CD4-positive, alpha-beta T cell treated with Interleukin-21 for 1 hour (primary cell): ENCODE data around the gene S100A9.
"Not testable (repeated sequence)": the region's sequence is repeated elsewhere in the genome, so short reads cannot be mapped to it uniquely, and the experiment has no call there.

Experiments used
- DNase-seq: peaks from one replicate; pipeline ENCODE4 v3.0.0-alpha.2; 2020

Gene S100A9

DNA sequence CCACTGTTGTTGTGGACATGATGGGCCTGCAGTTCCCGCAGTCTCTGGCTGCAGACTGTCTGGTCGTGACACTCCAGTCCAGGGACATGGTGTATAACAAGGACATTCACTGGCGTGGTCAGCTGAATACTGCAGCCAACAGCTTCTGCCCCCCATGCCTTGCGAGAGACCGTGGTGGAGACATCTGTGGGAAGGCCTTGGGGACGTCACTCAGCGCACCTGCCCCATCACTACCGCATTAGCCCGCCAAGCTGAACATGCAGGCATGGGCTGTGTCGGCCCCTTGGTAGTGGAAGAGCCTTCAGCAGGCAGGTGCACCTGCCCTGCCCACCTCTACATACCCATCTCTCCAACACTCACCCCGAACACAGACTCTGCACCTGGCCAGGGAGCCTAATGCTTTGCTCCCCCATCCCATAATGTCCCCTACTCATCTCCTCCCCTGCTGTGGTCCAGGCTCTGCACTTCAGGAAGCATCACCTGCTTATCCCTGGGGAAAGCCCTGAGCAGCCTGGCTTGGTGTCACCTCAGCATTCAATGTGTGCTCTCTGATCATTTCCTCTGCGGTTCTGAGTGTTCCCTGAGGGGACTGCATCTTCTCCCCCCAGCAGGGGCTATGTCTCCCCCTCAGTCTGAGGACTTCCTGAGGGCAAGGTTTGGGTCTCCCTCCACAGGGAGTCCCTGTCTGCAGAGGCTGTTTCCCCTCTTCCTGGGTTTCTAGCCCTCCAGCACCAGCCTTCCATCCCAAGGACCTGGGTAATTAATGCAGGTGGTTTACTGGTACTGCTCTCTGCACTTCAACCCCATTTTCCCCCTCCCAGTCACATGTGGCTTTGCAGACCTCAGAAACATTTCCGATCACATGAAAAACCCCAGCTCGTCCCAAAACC, 12.2 kb upstream of the S100A9 start:
- no peak for DNase-seq

GRCh38 chr1:153346077-153346723, 11.5 kb upstream of the S100A9 start:
- no peak for DNase-seq

- not testable (repeated sequence) for DNase-seq
Measured at GRCh38 chr1:153347049-153347448, 10.6 kb upstream of the S100A9 start.

DNA sequence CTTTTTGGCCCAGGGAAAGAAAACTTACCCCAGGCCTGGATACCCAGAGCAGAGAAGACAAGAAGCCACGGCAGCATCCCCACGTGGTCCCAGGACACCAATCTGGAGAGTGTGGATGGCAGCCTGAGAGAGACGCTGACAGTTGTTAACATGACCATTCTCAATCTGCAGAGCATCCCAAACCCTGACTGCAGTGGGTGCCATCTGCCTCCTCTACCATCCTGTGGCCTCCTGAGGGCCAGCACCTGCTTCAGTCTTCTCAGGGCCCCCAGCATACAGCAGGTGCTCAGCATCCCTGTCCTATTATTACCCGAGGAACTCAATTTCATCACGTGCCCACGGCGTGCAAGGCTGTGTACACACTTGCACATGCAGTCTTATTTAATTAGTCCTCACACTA, 9.8 kb upstream of the S100A9 start:
- DNase-seq, result no peak

DNA sequence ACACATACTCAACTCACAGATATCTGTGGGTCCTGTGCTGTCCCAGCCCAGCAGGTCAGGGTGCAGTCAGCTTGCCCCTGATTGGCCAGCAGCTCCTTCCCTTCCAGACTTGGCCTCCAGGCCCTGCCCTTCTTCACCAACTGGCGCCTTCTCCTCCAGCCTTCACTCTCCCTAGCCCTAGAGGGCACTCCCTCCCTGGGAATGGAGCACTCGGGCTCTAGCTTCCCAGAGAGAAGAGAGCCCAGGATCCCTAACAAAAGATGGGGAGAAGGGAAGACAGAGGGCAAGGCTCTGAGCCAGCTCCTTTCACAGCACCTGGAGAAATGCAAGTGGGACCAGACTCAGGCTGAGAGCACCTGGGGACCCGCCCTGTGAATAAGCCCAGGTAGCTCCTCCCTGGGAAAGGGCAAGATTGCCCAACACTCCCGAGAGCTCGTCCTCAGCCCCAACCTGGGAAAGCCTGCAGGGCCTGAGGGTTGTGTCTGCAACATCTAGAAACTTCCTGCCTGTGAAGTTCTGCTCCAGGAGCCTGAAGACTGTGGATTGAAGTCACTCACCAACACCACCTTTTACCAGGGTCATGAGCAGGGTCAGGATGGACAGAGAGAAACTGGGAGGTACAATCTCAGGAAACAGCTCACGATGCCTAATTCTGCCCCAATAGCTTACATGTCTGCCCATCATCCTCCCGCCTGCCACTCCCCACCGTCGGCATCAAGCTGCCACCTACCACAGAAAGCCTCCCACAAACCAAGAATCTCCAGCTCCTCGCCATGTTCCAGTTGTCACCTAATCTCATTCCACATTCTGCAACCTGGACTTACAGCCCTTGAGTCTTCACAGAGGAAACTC, 8.9 kb upstream of the S100A9 start, which contains the start of gene PGLYRP4:
Gene PGLYRP4 (minus strand): TSS at position 331 of the 852 bp plus-strand sequence. CDS start 909 bp downstream, outside the sequence.
- DNase-seq, result no peak

DNA sequence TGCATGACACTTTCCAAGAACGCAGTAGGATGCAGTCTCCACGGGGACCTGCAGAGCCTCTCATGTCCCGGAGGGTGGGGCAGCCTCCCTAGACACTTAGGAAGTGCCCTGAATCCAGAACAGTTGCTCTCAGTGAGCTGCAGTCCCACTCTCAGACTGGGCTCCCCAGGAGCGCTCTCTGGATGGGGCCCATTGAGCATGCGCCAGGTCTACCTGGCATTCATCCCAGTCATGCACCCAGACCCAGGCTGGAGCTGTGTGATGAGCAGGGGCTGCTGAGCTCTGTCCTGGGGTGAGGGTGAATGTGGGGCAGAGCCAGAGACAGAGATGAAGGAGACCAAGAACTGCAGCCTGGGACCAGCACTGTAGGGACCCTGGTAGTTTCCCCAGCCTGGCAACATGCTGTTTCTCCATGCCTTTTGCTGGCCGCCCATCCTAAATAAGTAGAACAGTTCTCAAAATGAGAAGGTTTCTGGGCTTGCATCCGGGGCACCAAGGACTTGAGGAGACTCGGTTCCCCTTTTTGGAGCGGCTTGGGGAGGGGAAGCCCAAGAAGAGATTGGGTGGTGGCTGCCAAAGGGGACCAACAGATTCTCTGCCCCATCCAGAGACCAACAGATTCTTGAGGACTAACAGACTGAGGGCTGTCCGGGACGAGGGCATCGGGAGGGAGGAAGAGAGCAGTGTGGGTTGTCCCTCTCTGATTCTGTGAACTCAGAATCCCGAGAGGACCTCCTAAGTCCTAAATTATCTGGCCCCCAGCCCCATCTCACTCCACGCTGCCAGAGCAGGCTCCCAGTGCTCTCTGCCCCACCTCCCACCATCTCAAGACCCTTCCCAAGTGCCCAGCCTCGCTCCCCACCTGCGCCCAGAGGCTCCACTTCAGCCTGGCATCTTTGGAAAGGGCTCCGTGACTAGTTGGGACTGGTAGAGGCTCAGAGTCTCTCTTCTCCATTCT, 8.0 kb upstream of the S100A9 start:
- DNase-seq, result no peak

- no peak for DNase-seq
Measured at GRCh38 chr1:153350321-153350957, 7.2 kb upstream of the S100A9 start.

DNA sequence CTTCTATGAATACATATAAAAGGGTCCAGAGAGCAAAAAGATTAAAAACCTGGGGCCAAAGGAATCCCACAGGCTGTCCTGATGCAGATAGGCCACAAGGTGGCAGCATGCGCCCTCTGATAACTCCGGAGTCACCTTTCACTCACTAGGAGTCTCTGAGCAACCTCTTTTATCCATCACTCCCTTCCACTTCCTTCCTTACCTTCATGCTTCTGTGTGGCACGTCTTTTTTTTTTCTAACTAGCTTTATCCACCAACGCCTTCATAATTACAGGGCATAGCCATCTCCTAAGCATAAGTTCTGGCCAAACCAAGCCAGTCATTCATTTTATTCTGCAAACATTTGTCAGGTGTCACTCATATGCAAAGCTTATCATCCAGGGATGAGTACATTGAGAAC, 5.1 kb upstream of the S100A9 start:
- peak; percentile 64 for DNase-seq

DNA sequence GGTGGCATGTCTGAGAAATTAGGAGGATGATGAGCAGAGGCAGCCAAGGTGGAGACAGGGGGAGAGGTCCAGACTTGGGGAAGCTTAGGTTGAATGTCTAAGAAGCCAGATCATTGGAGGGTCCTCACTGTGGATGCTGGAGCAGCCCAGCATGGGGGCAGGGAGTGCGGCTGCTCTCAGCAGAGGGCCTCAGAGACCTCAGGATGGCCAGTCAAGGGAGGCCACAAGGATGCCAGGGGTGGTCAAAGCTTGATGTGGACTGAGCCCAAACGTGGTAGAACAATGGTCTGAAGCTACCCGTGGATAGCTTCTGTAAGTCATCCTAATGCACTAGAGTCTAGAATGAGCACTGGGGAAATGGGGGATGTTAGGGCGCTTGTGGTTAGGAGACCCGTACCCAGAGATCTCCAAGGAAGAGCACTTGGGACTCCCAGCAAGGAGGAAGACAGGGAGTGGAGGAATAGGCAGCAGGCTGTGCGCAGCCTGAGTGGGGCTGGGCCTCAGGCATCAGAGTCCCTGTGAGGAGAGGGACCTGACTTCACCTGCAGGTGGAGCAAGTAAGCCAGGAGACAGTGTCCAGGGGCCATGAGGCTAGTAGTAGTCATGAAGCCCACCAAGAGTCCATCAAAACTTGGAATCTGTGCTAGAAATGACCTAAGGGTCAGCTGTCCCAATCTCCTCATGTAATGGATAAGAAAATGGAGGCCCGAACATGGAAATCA, 4.3 kb upstream of the S100A9 start:
- DNase-seq, result no peak

- no peak for DNase-seq
Measured at GRCh38 chr1:153354515-153355193, 3.0 kb upstream of the S100A9 start.

- peak; percentile 36 for DNase-seq
Measured at GRCh38 chr1:153355445-153356071, 2.1 kb upstream of the S100A9 start.

GRCh38 chr1:153356392-153357075, 1.1 kb upstream of the S100A9 start:
- DNase-seq, result no peak

DNA sequence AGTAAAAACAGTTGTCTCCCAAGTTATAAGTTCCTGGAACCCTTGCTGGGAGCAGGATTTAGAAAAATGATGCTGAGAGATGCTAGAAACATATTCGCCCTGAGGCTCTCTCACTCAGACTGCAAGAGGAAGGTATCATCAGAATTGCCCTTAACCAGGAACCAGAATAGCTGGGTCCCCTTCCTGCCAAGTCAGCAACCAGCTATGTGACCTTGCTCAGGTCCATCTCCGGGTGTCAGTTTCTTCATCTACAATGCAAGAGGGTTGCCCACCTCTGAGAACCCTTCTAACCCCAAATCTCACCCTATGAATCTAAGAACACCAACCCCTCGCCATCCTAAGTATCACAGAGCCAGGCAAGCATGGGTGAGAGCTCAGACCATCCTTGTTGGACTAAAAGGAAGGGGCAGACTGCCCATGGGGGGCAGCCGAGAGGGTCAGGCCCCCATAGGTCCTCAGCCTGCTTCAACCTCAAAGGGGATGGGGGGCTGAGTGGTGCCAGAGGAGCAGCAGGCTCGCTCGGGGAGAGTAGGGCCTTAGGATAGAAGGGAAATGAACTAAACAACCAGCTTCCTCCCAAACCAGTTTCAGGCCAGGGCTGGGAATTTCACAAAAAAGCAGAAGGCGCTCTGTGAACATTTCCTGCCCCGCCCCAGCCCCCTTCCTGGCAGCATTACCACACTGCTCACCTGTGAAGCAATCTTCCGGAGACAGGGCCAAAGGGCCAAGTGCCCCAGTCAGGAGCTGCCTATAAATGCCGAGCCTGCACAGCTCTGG, 390 bp upstream of the S100A9 start:
- no peak for DNase-seq

DNA sequence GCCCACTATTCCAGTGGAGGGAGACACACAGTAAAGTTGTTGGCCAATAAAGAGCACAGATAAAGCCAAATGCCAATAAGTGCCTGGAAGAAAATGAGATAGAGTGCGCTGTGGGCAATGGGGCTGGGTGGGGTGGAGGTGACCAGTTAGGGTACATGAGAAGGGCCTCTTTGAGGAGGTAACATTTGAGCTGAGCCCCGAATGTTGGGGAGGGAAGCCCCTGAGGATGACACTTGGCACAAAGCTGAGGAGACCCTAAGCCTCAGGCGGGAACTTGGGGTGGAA, 979 bp downstream of the S100A9 start:
- no peak for DNase-seq

- DNase-seq, result no peak
Measured at GRCh38 chr1:153359241-153359640, 1.6 kb downstream of the S100A9 start.

DNA sequence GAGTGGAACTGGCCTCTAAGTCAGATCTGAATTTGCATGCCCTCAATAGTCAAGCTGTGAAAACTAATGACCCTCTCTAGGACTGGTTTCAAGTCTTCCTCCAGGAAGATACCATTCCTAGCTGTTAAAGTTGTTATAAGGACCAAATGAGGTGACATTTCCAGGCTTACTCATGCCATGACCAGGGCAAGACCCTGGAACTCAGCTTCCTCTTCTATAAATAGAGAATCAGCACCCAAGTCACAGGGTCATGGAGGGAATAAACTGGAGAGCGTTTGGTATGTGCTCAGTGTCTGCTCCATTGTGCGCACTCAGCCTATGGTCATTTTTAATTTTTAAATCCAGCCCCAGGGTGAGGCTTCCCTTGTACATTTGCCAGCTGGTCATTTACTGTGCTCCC, 2.5 kb downstream of the S100A9 start:
- no peak for DNase-seq

DNA sequence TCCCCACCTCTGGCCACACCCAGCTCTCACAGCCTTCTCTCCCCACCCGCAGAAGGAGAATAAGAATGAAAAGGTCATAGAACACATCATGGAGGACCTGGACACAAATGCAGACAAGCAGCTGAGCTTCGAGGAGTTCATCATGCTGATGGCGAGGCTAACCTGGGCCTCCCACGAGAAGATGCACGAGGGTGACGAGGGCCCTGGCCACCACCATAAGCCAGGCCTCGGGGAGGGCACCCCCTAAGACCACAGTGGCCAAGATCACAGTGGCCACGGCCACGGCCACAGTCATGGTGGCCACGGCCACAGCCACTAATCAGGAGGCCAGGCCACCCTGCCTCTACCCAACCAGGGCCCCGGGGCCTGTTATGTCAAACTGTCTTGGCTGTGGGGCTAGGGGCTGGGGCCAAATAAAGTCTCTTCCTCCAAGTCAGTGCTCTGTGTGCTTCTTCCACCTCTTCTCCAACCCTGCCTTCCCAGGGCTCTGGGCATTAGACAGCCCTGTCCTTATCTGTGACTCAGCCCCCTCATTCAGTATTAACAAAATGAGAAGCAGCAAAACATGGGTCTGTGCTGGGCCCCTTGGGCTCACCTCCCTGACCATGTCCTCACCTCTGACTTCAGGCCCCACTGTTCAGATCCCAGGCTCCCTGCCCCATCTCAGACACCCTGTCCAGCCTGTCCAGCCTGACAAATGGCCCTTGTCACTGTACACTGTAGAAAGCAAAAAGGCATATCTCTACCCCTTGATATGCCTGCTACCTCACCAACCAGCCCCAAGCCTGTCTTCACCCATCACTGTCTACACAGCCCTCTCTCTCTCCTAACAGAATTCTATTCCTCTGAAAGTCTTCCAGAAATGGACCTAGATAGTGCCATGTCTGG, 3.2 kb downstream of the S100A9 start:
- DNase-seq, result no peak
